HG03135 (cell line): ENCODE data around the gene CTSC.

Source experiments
- ATAC-seq: cut with Tn5 transposase; IDR thresholded peaks from one replicate; pipeline ENCODE4 v1.9.1; 2021; ENCODE audit warnings: mild to moderate bottlenecking, moderate library complexity; ENCODE audit not compliant: unreplicated experiment

The CTSC gene

GRCh38 chr11:88353835-88354496 lies 16.4 kb upstream of the CTSC start:
- no peak for ATAC-seq

- no peak for ATAC-seq
These were observed 15.8 kb upstream of the CTSC start for GRCh38 chr11:88353386-88353785.

- ATAC-seq = no peak
These were observed 14.6 kb upstream of the CTSC start for GRCh38 chr11:88352139-88352538.

- ATAC-seq = no peak
These were observed 11.3 kb upstream of the CTSC start for GRCh38 chr11:88348870-88349269.

- no peak for ATAC-seq
These were observed 8.4 kb upstream of the CTSC start for GRCh38 chr11:88345949-88346348.

GRCh38 chr11:88345408-88345807 lies 7.9 kb upstream of the CTSC start:
- peak; percentile 51 for ATAC-seq

GRCh38 chr11:88344869-88345268 lies 7.3 kb upstream of the CTSC start:
- ATAC-seq = no peak

- ATAC-seq = no peak
These were observed 4.2 kb upstream of the CTSC start for GRCh38 chr11:88341522-88342251.

- no peak for ATAC-seq
These were observed 2.9 kb upstream of the CTSC start for GRCh38 chr11:88340366-88340935.

- peak; percentile 46 for ATAC-seq
These were observed 592 bp upstream of the CTSC start for GRCh38 chr11:88337987-88338668.

- ATAC-seq = no peak
These were observed 2.3 kb downstream of the CTSC start for GRCh38 chr11:88335284-88335683.

- ATAC-seq = no peak
These were observed 3.7 kb downstream of the CTSC start for GRCh38 chr11:88333862-88334261.

GRCh38 chr11:88332851-88333250 lies 4.7 kb downstream of the CTSC start:
- ATAC-seq = no peak

GRCh38 chr11:88330826-88331428 lies 6.6 kb downstream of the CTSC start:
- no peak for ATAC-seq

- ATAC-seq = no peak
These were observed 7.8 kb downstream of the CTSC start for GRCh38 chr11:88329563-88330250.

- ATAC-seq = no peak
These were observed 9.9 kb downstream of the CTSC start for GRCh38 chr11:88327462-88328143.

GRCh38 chr11:88327061-88327460 lies 10.5 kb downstream of the CTSC start:
- no peak for ATAC-seq

- no peak for ATAC-seq
These were observed 11.4 kb downstream of the CTSC start for GRCh38 chr11:88326099-88326498.

GRCh38 chr11:88324562-88325345 lies 12.8 kb downstream of the CTSC start:
- ATAC-seq = no peak
